Measurements from ENCODE around the gene ARHGEF11. TPM values are rescaled to one million over a fixed set of nuclear protein-coding genes. Genes with fewer than 3 reads are reported as not detected.

ARHGEF11 gene
- total and polyA plus RNA-seq, 8 donors, result 34.4 to 53.5 (median 40.1) TPM

DNA sequence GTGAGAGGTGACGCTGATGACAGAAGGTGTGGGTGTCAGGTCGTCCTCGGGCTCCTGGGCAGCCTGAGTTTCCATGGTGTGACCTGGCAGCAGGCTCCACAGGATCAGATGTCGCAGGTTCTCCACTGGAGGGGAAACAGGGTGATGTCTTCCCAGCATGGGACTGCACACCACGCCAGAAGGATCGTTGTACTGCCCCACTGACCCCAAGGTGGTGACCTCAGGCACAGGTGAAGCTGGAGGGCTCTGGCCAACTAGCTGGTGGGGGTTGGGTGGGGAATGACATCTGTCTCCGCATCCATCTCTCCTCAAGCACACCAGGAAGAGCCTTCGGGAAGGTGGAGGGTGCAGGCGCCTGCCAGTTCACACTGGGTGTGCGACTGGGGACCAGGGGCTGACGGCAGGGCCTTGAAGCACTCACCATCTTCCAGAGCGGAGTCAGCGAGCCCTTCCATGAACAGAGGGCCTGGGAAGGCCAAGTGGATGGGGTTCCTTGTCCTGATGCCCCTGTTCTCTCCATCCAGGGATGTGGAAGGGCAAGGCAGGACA lies 105.7 kb downstream of the ARHGEF11 start:
- Histone ChIP-seq H3K27me3 (no peaks in the 10 kb centered on the region), H3K4me1 (no peaks in the 10 kb centered on the region), H3K9me3 (no peaks in the 10 kb centered on the region), H3K4me3 (no peak overlapping the region), H3K36me3 (peaks cover 0 to 100% of the 10 kb centered on the region in 2 donors), H3K27ac (no peak overlapping the region)
- TF ChIP-seq, protein P1, sequence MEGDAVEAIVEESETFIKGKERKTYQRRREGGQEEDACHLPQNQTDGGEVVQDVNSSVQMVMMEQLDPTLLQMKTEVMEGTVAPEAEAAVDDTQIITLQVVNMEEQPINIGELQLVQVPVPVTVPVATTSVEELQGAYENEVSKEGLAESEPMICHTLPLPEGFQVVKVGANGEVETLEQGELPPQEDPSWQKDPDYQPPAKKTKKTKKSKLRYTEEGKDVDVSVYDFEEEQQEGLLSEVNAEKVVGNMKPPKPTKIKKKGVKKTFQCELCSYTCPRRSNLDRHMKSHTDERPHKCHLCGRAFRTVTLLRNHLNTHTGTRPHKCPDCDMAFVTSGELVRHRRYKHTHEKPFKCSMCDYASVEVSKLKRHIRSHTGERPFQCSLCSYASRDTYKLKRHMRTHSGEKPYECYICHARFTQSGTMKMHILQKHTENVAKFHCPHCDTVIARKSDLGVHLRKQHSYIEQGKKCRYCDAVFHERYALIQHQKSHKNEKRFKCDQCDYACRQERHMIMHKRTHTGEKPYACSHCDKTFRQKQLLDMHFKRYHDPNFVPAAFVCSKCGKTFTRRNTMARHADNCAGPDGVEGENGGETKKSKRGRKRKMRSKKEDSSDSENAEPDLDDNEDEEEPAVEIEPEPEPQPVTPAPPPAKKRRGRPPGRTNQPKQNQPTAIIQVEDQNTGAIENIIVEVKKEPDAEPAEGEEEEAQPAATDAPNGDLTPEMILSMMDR (IDR thresholded peaks at IDR 0.05), result no peak
- intact Hi-C loops (cut with DNase I), result no loop called here
- no peak for DNase-seq
- no peak for ATAC-seq

DNA sequence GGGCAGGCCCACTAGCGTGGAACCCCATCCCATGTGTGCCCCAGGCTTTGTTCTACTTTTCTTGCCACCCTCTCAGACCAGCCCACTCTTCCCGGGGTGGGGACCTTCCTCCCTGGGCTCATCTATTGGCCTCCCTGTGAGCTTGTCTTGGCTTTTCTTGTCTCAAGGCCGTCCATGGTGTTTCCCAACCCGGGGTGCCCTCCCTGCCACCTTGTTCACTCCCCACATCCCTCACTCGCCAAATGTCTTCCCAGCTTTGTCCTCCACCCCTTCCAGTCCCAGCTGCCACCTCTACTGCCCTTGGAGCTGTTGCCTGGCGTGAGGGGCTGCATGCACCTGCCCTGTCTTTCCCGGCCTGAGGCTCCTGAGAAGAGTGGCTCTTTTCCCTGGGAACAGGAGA lies 106.7 kb downstream of the ARHGEF11 start:
- H3K36me3 ChIP-seq, result peaks cover 0 to 94% of the 10 kb centered on the region in 2 donors

DNA sequence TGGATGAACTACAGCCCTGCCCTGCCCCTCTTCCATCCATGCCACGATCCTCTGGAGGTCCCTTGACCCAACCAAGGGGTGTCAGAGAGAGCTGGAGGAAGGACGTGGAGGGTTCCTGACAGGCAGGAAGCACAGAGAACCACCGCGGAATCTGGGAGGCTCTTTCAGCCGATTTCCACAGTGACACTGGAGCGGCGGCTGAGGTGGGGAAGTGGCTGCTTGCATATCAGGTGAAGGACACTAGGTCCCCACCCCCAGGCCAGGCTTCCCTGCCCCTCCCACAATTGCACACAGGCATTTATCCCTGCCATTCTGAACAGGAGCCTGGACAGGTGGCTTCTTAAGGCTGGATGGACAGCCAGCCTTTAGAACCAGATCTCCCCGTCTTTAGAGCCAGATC lies 107.7 kb downstream of the ARHGEF11 start:
- Histone ChIP-seq H3K9me3 (no peaks in the 10 kb centered on the region), H3K36me3 (peaks cover 0 to 85% of the 10 kb centered on the region in 2 donors), H3K4me3 (no peak overlapping the region), H3K4me1 (no peaks in the 10 kb centered on the region), H3K27me3 (no peaks in the 10 kb centered on the region), H3K27ac (no peak overlapping the region)
- TF ChIP-seq, protein P1 (IDR thresholded peaks at IDR 0.05), result no peak
- no peak for DNase-seq
- ATAC-seq, result no peak
- intact Hi-C loops (cut with DNase I), result no loop called here

More for the DNA sequence above, 106.7 kb downstream of the ARHGEF11 start:
- Histone ChIP-seq H3K9me3 (no peaks in the 10 kb centered on the region), H3K4me3 (no peak overlapping the region), H3K27ac (no peak overlapping the region), H3K4me1 (no peaks in the 10 kb centered on the region), H3K27me3 (no peaks in the 10 kb centered on the region)
- intact Hi-C loops (cut with DNase I), result no loop called here
- TF ChIP-seq, protein P1 (IDR thresholded peaks at IDR 0.05), result no peak
- DNase-seq (no peak), ATAC-seq (no peak)

DNA sequence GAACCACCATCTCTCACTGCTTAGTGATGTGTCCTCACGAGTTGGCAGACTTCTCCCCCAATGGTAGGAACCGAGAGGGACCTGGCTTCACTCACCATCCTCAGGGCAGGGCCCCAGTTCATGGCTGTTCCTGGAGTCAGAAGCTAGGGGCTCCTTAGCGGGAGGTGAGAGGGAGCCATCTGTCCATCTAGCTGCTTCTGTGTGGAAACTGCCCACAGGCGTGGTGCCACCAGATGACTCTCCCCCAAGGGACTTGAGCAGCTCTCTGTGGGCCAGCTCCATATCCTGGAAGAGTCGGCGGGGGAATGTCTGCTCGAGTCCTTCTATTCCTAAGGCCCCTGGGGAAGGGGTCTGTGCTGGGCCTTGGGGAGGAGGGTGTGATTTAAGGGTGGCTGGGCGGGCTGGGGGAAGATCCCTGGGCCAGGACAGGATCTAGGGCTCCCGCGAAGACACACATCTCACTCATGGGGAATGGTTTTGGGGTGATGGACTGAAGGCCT lies 108.8 kb downstream of the ARHGEF11 start:
- DNase-seq (no peak), ATAC-seq (no peak)
- no peaks in the 10 kb centered on the region for H3K27me3 ChIP-seq
- no peaks in the 10 kb centered on the region for H3K9me3 ChIP-seq
- intact Hi-C loops (cut with DNase I), result no loop called here
- TF ChIP-seq, protein P1 (IDR thresholded peaks at IDR 0.05), result no peak
- peaks cover 0 to 74% of the 10 kb centered on the region in 2 donors for H3K36me3 ChIP-seq
- H3K4me1 ChIP-seq, result peaks cover 0 to 4% of the 10 kb centered on the region in 2 donors
- H3K4me3 ChIP-seq, result no peak overlapping the region
- no peak overlapping the region for H3K27ac ChIP-seq

DNA sequence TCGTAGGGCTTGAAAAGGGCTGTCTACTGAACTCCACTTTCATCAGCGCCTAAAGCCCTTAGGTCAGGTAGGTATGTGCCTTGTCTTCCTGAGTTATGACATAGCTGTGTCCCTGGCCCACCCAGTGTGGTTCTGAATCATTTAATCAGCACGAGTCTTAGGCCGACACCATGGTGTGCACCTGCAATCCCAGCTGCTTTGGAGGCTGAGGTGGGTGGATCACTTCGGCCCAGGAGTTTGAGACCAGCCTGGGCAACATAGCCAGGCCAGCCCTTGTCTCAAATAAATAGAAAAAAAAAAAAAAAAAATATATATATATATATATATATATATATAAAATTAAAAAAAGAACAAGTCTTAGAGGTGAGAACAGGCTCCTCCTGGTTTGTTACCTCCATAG lies 109.4 kb downstream of the ARHGEF11 start:
- Histone ChIP-seq H3K4me3 (no peak overlapping the region), H3K36me3 (peaks cover 0 to 68% of the 10 kb centered on the region in 2 donors), H3K27me3 (no peaks in the 10 kb centered on the region), H3K9me3 (no peaks in the 10 kb centered on the region), H3K27ac (no peak overlapping the region), H3K4me1 (peaks cover 0 to 10% of the 10 kb centered on the region in 2 donors)
- no peak for ATAC-seq
- intact Hi-C loops (cut with DNase I), result no loop called here
- no peak for DNase-seq
- TF ChIP-seq, protein P1 (IDR thresholded peaks at IDR 0.05), result no peak

Data from left lung (tissue), 10 donors.